SK-N-SH (cell line): ENCODE measurements around the gene ANO2. TPM values are rescaled to one million over a fixed set of nuclear protein-coding genes. Genes with fewer than 3 reads are reported as not detected.

Experiments
- CTCF ChIA-PET: fragments of 300-600, 350-600 bp; formaldehyde crosslinking; extraction: SDS; loops from one replicate; lab custom pipeline; 2021; lab: Yijun Ruan, JAX
- POLR2A ChIA-PET: fragments of 350-600 bp; sonication (Branson Sonifier 250); formaldehyde crosslinking; extraction: SDS; loops from one replicate; lab custom pipeline; 2020; ENCODE audit warnings: antibody characterized with exemption, inconsistent platforms; lab: Yijun Ruan, JAX
- DNase-seq: peaks from one replicate; pipeline ENCODE4 v3.0.0; 2012
- H2AFZ ChIP-seq: fragments of 200-600 bp; sonication (generic); 2 replicates; pipeline ENCODE4 v1.8.1; 2016; ENCODE audit warnings: antibody characterized with exemption, mild to moderate bottlenecking, low read depth
- H3F3A ChIP-seq: fragments of 200-600 bp; sonication (generic); replicated peaks from 2 replicates; pipeline ENCODE3; 2016; ENCODE audit warnings: antibody characterized with exemption, mild to moderate bottlenecking; ENCODE audit not compliant: insufficient read depth
- H3K27ac ChIP-seq, 2 experiments: fragments of 200-500 bp in 1 of 2; fragments of 200-600 bp in 1 of 2; sonication (Bioruptor generic) in 1 of 2; sonication (generic), shearing (Covaris generic) in 1 of 2; 2 replicates each; pipeline versions ENCODE4 v1.5.1 to v1.6.1; 2014 to 2016; ENCODE audit warnings: low read depth in 2 of 2, inconsistent platforms in 1 of 2, low read length in 1 of 2, mild to moderate bottlenecking in 1 of 2, mixed read lengths in 1 of 2
- H3K27me3 ChIP-seq: fragments of 200-600 bp; sonication (generic), shearing (Covaris generic); 2 replicates; pipeline ENCODE4 v1.6.1; 2016; ENCODE audit warnings: mixed run types; ENCODE audit not compliant: insufficient read depth
- H3K36me3 ChIP-seq, 2 experiments: fragments of 200-500 bp in 1 of 2; fragments of 200-600 bp in 1 of 2; sonication (Bioruptor generic) in 1 of 2; sonication (generic) in 1 of 2; replicated peaks in 1 of 2; 2 replicates each; pipeline versions ENCODE3 to v1.5.1; 2014 to 2016; ENCODE audit warnings: low read length in 1 of 2, mild to moderate bottlenecking in 1 of 2; ENCODE audit not compliant: insufficient read depth in 2 of 2, control insufficient read depth in 1 of 2
- H3K4me1 ChIP-seq, 2 experiments: fragments of 200-500 bp in 1 of 2; fragments of 200-600 bp in 1 of 2; sonication (Bioruptor generic) in 1 of 2; sonication (generic), shearing (Covaris generic) in 1 of 2; 2 replicates each; pipeline versions ENCODE4 v1.5.1 to v1.6.1; 2014 to 2016; ENCODE audit warnings: low read depth in 1 of 2, low read length in 1 of 2, mixed run types in 1 of 2; ENCODE audit not compliant: insufficient read depth in 2 of 2, control insufficient read depth in 1 of 2
- H3K4me2 ChIP-seq: fragments of 200-600 bp; sonication (generic), shearing (Covaris generic); 2 replicates; pipeline ENCODE4 v1.6.1; 2017; ENCODE audit warnings: mixed run types
- H3K4me3 ChIP-seq, 2 experiments: fragments of 200-500 bp in 1 of 2; fragments of 200-600 bp in 1 of 2; sonication (Bioruptor generic) in 1 of 2; sonication (generic), shearing (Covaris generic) in 1 of 2; 2 replicates each; pipeline versions ENCODE4 v1.5.1 to v1.8.1; 2014 to 2016; ENCODE audit warnings: low read depth in 2 of 2, inconsistent platforms in 1 of 2, low read length in 1 of 2, mild to moderate bottlenecking in 1 of 2, mixed read lengths in 1 of 2, moderate library complexity in 1 of 2
- H3K79me2 ChIP-seq: fragments of 200-600 bp; sonication (generic); 2 replicates; pipeline ENCODE4 v1.8.1; 2017; ENCODE audit warnings: mild to moderate bottlenecking; ENCODE audit not compliant: insufficient read depth
- H3K9ac ChIP-seq: fragments of 200-600 bp; sonication (generic); 2 replicates; pipeline ENCODE4 v1.6.1; 2017; ENCODE audit warnings: mixed run types
- H3K9me2 ChIP-seq: fragments of 200-600 bp; sonication (generic); 2 replicates; pipeline ENCODE4 v1.6.1; 2017; ENCODE audit warnings: mixed run types
- H3K9me3 ChIP-seq: fragments of 200-600 bp; sonication (generic); 2 replicates; pipeline ENCODE4 v1.6.1; 2017; ENCODE audit warnings: mixed run types, mild to moderate bottlenecking, moderate library complexity
- H4K20me1 ChIP-seq: fragments of 200-600 bp; sonication (generic); 2 replicates; pipeline ENCODE4 v1.6.1; 2017; ENCODE audit warnings: mild to moderate bottlenecking, mixed run types; ENCODE audit not compliant: insufficient read depth
- CHD2 ChIP-seq: fragments of 150-350 bp; IDR thresholded peaks from 2 replicates; pipeline ENCODE4 v1.6.1; 2018; ENCODE audit warnings: low read length; ENCODE audit not compliant: partially characterized antibody
- CTCF ChIP-seq: fragments of 200-600 bp; sonication (generic); IDR thresholded peaks from 2 replicates; pipeline ENCODE4 v1.6.1; 2017; ENCODE audit warnings: antibody characterized with exemption, mild to moderate bottlenecking, moderate library complexity
- EP300 ChIP-seq, 2 experiments: IDR thresholded peaks; 2 replicates each; pipeline versions ENCODE4 v1.4.0 to v1.6.1; 2012; ENCODE audit warnings: borderline replicate concordance in 1 of 2, low read depth in 1 of 2, low read length in 1 of 2
- EZH2phosphoT487 ChIP-seq: fragments of 200-600 bp; sonication (generic); IDR thresholded peaks from 2 replicates; pipeline ENCODE4 v1.6.1; 2017; ENCODE audit warnings: low read depth, mixed run types, mild to moderate bottlenecking, antibody characterized with exemption, moderate library complexity, borderline replicate concordance
- FOSL2 ChIP-seq: IDR thresholded peaks from 2 replicates; pipeline ENCODE4 v1.4.0; 2012; ENCODE audit warnings: low read depth, mild to moderate bottlenecking, moderate library complexity, borderline replicate concordance
- FOXJ3 ChIP-seq: sonication (generic); formaldehyde crosslinking; IDR thresholded peaks from 2 replicates; pipeline ENCODE4 v1.5.1; 2020; ENCODE audit warnings: mild to moderate bottlenecking, missing genetic modification reagents
- FOXM1 ChIP-seq: IDR thresholded peaks from 2 replicates; pipeline ENCODE4 v1.4.0; 2012; ENCODE audit warnings: low read depth, mild to moderate bottlenecking
- IRF3 ChIP-seq: fragments of 150-350 bp; IDR thresholded peaks from 2 replicates; pipeline ENCODE4 v1.6.1; 2016; ENCODE audit warnings: mild to moderate bottlenecking, low read depth, low read length
- JUND ChIP-seq: IDR thresholded peaks from 2 replicates; pipeline ENCODE4 v1.4.0; 2012
- MAX ChIP-seq: IDR thresholded peaks from 2 replicates; pipeline ENCODE4 v1.4.0; 2012; ENCODE audit warnings: low read depth
- MEF2A ChIP-seq: IDR thresholded peaks from 2 replicates; pipeline ENCODE4 v1.4.0; 2012; ENCODE audit warnings: low read depth, borderline replicate concordance
- POLR2AphosphoS5 ChIP-seq: IDR thresholded peaks from 2 replicates; pipeline ENCODE4 v1.6.1; 2012; ENCODE audit warnings: low read depth, low read length
- RAD21 ChIP-seq: IDR thresholded peaks from 2 replicates; pipeline ENCODE4 v1.6.1; 2012; ENCODE audit warnings: mild to moderate bottlenecking, low read length
- SIN3A ChIP-seq: IDR thresholded peaks from 2 replicates; pipeline ENCODE4 v1.6.1; 2012; ENCODE audit warnings: low read depth, mild to moderate bottlenecking, low read length, moderate library complexity, borderline replicate concordance
- TAF1 ChIP-seq: IDR thresholded peaks from 2 replicates; pipeline ENCODE4 v1.6.1; 2012; ENCODE audit warnings: low read depth, mild to moderate bottlenecking, low read length, moderate library complexity, borderline replicate concordance
- TCF12 ChIP-seq: IDR thresholded peaks from 2 replicates; pipeline ENCODE4 v1.4.0; 2012
- TEAD4 ChIP-seq: IDR thresholded peaks from 2 replicates; pipeline ENCODE4 v1.4.0; 2012; ENCODE audit warnings: mild to moderate bottlenecking, borderline replicate concordance; ENCODE audit not compliant: insufficient read depth
- USF1 ChIP-seq: IDR thresholded peaks from 2 replicates; pipeline ENCODE4 v1.4.0; 2012; ENCODE audit warnings: low read depth, borderline replicate concordance
- YY1 ChIP-seq: IDR thresholded peaks from 2 replicates; pipeline ENCODE4 v1.4.0; 2012; ENCODE audit warnings: low read depth, mild to moderate bottlenecking
- WGBS: methylation state at CpG from one replicate; pipeline ENCODE4 v1.1.6; 2017; ENCODE audit warnings: low lambda C conversion rate; 5-methylcytosine and 5-hydroxymethylcytosine counted together
- polyA plus RNA-seq, 3 experiments: library from polyadenylated mRNA; depleted of rRNA; stranded (reverse); fragments of >200 nt; gene quantifications; 2 replicates each; pipeline ENCODE4 v1.2.3, GENCODE V29; 2012

ANO2 gene
- polyA plus RNA-seq, 1 of the 3 experiments (the other 2 are of a cell fraction): not detected

GRCh38 chr12:5586201-5586600, 358.9 kb downstream of the ANO2 start:
- H3K9ac ChIP-seq: no peak overlapping the region
- H3K36me3 ChIP-seq: no peaks in the 10 kb centered on the region
- POLR2A ChIA-PET: no interaction called here
- H3K27me3 ChIP-seq: peaks cover 5% of the 10 kb centered on the region; the same call in 1 of the 2 replicates
- 15% methylated on average over 3 of the region's 4 CpGs for WGBS
- H3K9me2 ChIP-seq: no peaks in the 10 kb centered on the region
- H3K79me2 ChIP-seq: no peaks in the 10 kb centered on the region
- H3K27ac ChIP-seq: no peak overlapping the region
- DNase-seq: no peak
- TF ChIP-seq JUND (no peak), FOSL2 (peak; percentile 29; the same call in 1 of the 2 replicates)
- H4K20me1 ChIP-seq: no peaks in the 10 kb centered on the region
- no peaks in the 10 kb centered on the region for H3F3A ChIP-seq
- H3K4me1 ChIP-seq: no peaks in the 10 kb centered on the region; a peak in 1 of 4 replicates
- peak overlapping the region; percentile 90 for H2AFZ ChIP-seq
- CTCF ChIA-PET: no interaction called here
- no peak overlapping the region for H3K4me3 ChIP-seq
- H3K9me3 ChIP-seq: no peaks in the 10 kb centered on the region
- H3K4me2 ChIP-seq: peak overlapping the region; percentile 6; the same call in 1 of the 2 replicates

GRCh38 chr12:5585178-5585577, 359.9 kb downstream of the ANO2 start:
- H3K4me2 ChIP-seq: no peak overlapping the region
- H3K9ac ChIP-seq: no peak overlapping the region
- ChIA-PET CTCF (no interaction called here), POLR2A (no interaction called here)
- H3K79me2 ChIP-seq: no peaks in the 10 kb centered on the region
- H2AFZ ChIP-seq: no peak overlapping the region
- H3K4me3 ChIP-seq: no peak overlapping the region
- H3K27ac ChIP-seq: no peak overlapping the region
- 13% methylated on average over 4 of the region's 4 CpGs for WGBS
- H3K4me1 ChIP-seq: no peaks in the 10 kb centered on the region; a peak in 1 of 4 replicates
- H3K9me3 ChIP-seq: no peaks in the 10 kb centered on the region
- H3K36me3 ChIP-seq: no peaks in the 10 kb centered on the region
- DNase-seq: no peak
- H4K20me1 ChIP-seq: no peaks in the 10 kb centered on the region
- H3K9me2 ChIP-seq: no peaks in the 10 kb centered on the region
- H3K27me3 ChIP-seq: peaks cover 14% of the 10 kb centered on the region; the same call in 1 of the 2 replicates
- no peaks in the 10 kb centered on the region for H3F3A ChIP-seq
- TF ChIP-seq USF1 (no peak), RAD21 (no peak), EP300 (IDR thresholded peaks at IDR 0.05; ENCODE audit: borderline replicate concordance in 1 of 2, low read depth in 1 of 2, low read length in 1 of 2) (no peak), EZH2phosphoT487 (no peak), MAX (no peak), FOXM1 (no peak), TEAD4 (no peak), CHD2 (no peak), TAF1 (no peak), JUND (no peak), YY1 (no peak), POLR2AphosphoS5 (no peak), CTCF (no peak), MEF2A (no peak), TCF12 (no peak), FOXJ3 (CRISPR knock-in tag) (no peak), SIN3A (no peak), IRF3 (no peak)
- TF ChIP-seq, all 33 proteins: peak for 0
